ENCODE results near the gene ITM2B.

Gene ITM2B

GRCh38 chr13:48264058-48264457 is 31.1 kb downstream of the ITM2B start:
- Mint-ChIP-seq H3K27ac (peak overlapping the region; percentile 84), H3K4me1 (peaks cover 75% of the 10 kb centered on the region), H3K27me3 (no peaks in the 10 kb centered on the region), H3K9me3 (no peaks in the 10 kb centered on the region), H3K36me3 (peaks cover 40% of the 10 kb centered on the region), H3K4me3 (peak overlapping the region; percentile 5)

- Mint-ChIP-seq H3K36me3 (peaks cover 37% of the 10 kb centered on the region), H3K9me3 (no peaks in the 10 kb centered on the region), H3K4me1 (peaks cover 63% of the 10 kb centered on the region), H3K4me3 (peak overlapping the region; percentile 46), H3K27me3 (no peaks in the 10 kb centered on the region), H3K27ac (peak overlapping the region; percentile 78)
These were observed 32.3 kb downstream of the ITM2B start for GRCh38 chr13:48265217-48265815.

DNA sequence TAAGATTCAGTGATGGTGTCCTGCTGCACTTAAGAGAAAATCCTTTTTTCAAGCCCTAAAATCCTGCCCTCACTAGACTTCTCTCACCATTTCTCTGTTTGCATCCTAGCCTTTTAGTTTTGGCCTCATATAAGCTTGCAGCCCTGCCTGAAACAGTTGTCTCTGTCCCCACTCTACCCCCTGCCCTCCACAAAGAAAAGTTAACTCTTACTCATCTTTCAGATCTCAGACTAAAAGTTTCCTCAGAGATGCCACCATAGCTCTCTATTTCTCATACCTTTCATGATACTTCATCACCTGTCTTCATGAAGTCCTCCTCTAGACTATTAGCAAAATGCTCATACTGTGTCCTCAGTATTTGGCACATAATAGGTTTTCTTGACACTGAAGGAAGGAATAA is 33.1 kb downstream of the ITM2B start:
- H3K4me1 Mint-ChIP-seq: peaks cover 56% of the 10 kb centered on the region
- peak overlapping the region; percentile 73 for H3K27ac Mint-ChIP-seq

DNA sequence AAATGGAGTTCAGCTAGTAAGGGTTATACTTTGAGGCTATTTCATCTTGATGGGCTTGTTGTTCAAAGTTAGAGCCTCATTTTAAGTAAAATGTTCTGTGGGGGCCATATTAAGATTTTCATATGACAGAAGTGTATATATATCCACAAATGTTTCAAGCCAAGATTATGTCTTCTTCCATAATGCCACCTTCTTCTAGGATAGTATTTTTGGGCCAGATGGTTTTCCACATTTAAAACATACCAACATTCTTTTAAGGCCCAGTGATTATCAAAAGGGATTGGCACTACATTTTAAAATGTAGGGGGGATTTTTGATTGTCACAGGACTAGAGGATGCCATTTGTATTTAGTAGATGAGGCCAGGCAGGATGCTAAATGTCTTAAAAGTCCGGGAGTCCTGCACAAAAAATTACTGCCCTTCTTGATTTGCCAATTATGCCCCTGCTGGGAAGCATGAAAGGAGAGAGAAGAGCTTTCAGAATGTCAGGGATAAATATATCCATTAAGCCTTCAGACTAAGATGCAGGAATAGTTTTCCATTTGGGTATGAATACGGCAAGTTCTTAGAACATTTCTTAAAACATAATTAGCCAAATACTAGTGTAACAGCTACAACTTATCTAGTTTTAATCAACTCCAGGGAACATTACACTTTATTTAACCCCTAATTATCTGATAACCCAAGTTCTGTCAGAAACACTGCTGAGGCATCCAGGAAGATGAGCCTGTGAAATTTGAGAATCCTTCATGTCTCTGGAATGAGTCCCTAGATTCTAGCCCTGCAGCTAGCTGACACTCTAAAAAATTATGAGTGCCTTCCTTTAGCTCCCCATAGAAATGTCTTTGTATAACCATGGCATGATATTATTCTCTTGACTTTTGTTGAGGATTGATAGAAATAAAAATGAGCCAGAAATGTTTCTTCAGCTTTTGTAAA is 34.0 kb downstream of the ITM2B start:
- no peaks in the 10 kb centered on the region for H3K9me3 Mint-ChIP-seq
- H3K4me3 Mint-ChIP-seq: no peak overlapping the region
- no peaks in the 10 kb centered on the region for H3K27me3 Mint-ChIP-seq
- H3K27ac Mint-ChIP-seq: peak overlapping the region; percentile 73
- H3K36me3 Mint-ChIP-seq: peaks cover 29% of the 10 kb centered on the region
- peaks cover 54% of the 10 kb centered on the region for H3K4me1 Mint-ChIP-seq

More for the DNA sequence above, 33.1 kb downstream of the ITM2B start:
- Mint-ChIP-seq H3K9me3 (no peaks in the 10 kb centered on the region), H3K36me3 (peaks cover 30% of the 10 kb centered on the region), H3K27me3 (no peaks in the 10 kb centered on the region), H3K4me3 (peak overlapping the region; percentile 16)

GRCh38 chr13:48268019-48268418 is 35.0 kb downstream of the ITM2B start:
- no peak overlapping the region for H3K27ac Mint-ChIP-seq
- peaks cover 22% of the 10 kb centered on the region for H3K36me3 Mint-ChIP-seq
- H3K4me1 Mint-ChIP-seq: peaks cover 50% of the 10 kb centered on the region
- H3K9me3 Mint-ChIP-seq: no peaks in the 10 kb centered on the region
- H3K27me3 Mint-ChIP-seq: no peaks in the 10 kb centered on the region
- H3K4me3 Mint-ChIP-seq: no peak overlapping the region

- peaks cover 13% of the 10 kb centered on the region for H3K4me1 Mint-ChIP-seq
- H3K27me3 Mint-ChIP-seq: no peaks in the 10 kb centered on the region
- no peak overlapping the region for H3K4me3 Mint-ChIP-seq
- no peaks in the 10 kb centered on the region for H3K9me3 Mint-ChIP-seq
- H3K36me3 Mint-ChIP-seq: peaks cover 7% of the 10 kb centered on the region
- H3K27ac Mint-ChIP-seq: no peak overlapping the region
These were observed 40.3 kb downstream of the ITM2B start for GRCh38 chr13:48273346-48273745.

GRCh38 chr13:48275507-48275906 is 42.5 kb downstream of the ITM2B start:
- Mint-ChIP-seq H3K4me3 (no peak overlapping the region), H3K4me1 (peaks cover 10% of the 10 kb centered on the region), H3K9me3 (no peaks in the 10 kb centered on the region), H3K27ac (no peak overlapping the region), H3K36me3 (no peaks in the 10 kb centered on the region), H3K27me3 (no peaks in the 10 kb centered on the region)

DNA sequence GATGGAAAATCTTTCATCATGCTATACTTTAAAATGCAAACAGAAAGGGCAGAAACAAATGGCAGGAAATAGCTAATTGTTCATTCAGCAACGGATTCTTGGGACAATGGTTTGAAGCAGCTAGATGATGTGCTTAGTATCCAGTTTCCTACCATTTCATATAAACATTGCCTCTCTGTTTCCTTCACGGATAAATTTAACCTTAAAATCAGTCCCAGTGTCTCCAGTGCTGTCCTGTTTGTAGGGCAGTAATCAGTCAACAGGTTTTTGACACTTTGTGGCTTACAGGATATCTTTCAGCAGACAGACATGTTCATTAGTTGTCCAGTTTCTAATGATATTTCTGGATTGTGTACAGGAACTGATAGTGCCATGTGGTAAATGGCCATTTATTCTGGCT is 45.8 kb downstream of the ITM2B start:
- Mint-ChIP-seq H3K27me3 (no peaks in the 10 kb centered on the region), H3K4me3 (no peak overlapping the region), H3K4me1 (no peaks in the 10 kb centered on the region), H3K9me3 (no peaks in the 10 kb centered on the region), H3K27ac (no peak overlapping the region), H3K36me3 (no peaks in the 10 kb centered on the region)

DNA sequence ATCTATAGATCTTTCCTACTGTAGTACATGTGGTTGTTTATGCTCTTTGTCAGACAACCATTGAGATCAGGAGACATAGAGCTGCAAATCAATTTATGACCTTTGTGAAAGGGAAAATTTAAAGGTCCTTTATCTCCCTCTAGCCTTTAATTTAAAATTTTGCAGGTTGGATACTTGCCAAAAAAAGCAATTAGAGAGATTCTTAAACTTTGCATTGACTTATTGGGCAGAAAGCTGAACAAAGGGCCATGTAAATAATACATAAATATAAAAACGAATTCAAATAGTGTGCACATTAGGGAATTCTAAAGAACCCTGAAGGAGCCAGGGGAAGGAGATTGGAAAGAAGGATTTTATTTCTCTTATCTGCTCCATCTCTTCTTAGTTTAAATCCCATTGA is 48.5 kb downstream of the ITM2B start:
- H3K36me3 Mint-ChIP-seq: no peaks in the 10 kb centered on the region
- no peaks in the 10 kb centered on the region for H3K4me1 Mint-ChIP-seq
- no peaks in the 10 kb centered on the region for H3K9me3 Mint-ChIP-seq

GRCh38 chr13:48291730-48292129 is 58.7 kb downstream of the ITM2B start:
- H3K4me3 Mint-ChIP-seq: no peak overlapping the region
- no peak overlapping the region for H3K27ac Mint-ChIP-seq
- no peaks in the 10 kb centered on the region for H3K4me1 Mint-ChIP-seq
- H3K36me3 Mint-ChIP-seq: peaks cover 2% of the 10 kb centered on the region
- H3K27me3 Mint-ChIP-seq: peaks cover 1% of the 10 kb centered on the region
- no peaks in the 10 kb centered on the region for H3K9me3 Mint-ChIP-seq

More for the DNA sequence above, 48.5 kb downstream of the ITM2B start:
- H3K4me3 Mint-ChIP-seq: no peak overlapping the region
- H3K27ac Mint-ChIP-seq: no peak overlapping the region
- no peaks in the 10 kb centered on the region for H3K27me3 Mint-ChIP-seq

DNA sequence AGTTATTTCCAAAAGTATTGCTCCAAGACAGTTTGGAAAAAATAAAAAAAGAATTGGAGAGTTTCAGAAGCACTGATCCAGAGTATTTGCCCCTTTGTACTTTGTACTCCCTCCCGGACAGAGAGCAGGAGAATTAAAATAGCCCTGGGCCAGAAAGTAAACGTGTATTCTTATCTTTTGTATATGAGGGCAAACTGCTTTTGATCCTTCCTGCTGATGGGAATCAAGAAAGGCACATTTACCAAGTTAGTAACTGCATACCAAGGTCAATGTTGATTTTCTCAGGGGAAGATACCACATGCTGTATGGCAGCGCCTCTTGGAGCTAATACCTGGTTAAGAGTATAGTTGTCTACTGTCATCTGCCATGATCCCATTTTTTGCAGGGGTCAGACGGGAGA is 59.6 kb downstream of the ITM2B start:
- Mint-ChIP-seq H3K36me3 (peaks cover 2% of the 10 kb centered on the region), H3K27me3 (peaks cover 1% of the 10 kb centered on the region), H3K27ac (no peak overlapping the region), H3K9me3 (no peaks in the 10 kb centered on the region), H3K4me3 (no peak overlapping the region), H3K4me1 (no peaks in the 10 kb centered on the region)

DNA sequence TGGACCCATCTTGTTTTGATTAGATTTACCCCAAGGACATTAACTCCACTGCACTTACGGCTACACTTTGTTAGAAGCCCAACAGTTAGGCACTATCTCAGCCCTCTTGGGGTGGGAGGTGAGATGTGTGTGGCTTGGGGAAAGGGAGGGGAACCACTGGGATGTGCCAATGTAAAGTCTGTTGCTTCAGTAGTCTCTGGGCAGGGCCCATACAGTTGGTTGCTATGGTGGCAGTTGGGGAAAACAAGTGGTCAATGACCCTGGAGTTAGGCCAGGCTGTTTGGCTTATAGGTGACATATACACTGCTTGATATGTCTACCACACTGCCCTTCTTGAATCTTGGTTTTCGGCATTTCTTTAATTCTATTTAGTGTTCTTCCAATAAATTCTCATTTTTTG is 61.6 kb downstream of the ITM2B start:
- H3K27me3 Mint-ChIP-seq: no peaks in the 10 kb centered on the region

GRCh38 chr13:48295271-48295670 is 62.3 kb downstream of the ITM2B start:
- peaks cover 4% of the 10 kb centered on the region for H3K36me3 Mint-ChIP-seq
- no peak overlapping the region for H3K4me3 Mint-ChIP-seq
- no peaks in the 10 kb centered on the region for H3K9me3 Mint-ChIP-seq
- no peaks in the 10 kb centered on the region for H3K4me1 Mint-ChIP-seq
- no peak overlapping the region for H3K27ac Mint-ChIP-seq
- H3K27me3 Mint-ChIP-seq: no peaks in the 10 kb centered on the region

More for the DNA sequence above, 61.6 kb downstream of the ITM2B start:
- Mint-ChIP-seq H3K27ac (no peak overlapping the region), H3K4me3 (no peak overlapping the region), H3K4me1 (no peaks in the 10 kb centered on the region), H3K9me3 (no peaks in the 10 kb centered on the region), H3K36me3 (peaks cover 2% of the 10 kb centered on the region)

- H3K9me3 Mint-ChIP-seq: no peaks in the 10 kb centered on the region
- no peaks in the 10 kb centered on the region for H3K4me1 Mint-ChIP-seq
- H3K36me3 Mint-ChIP-seq: peaks cover 4% of the 10 kb centered on the region
- H3K27me3 Mint-ChIP-seq: no peaks in the 10 kb centered on the region
- H3K27ac Mint-ChIP-seq: peak overlapping the region; percentile 9
- no peak overlapping the region for H3K4me3 Mint-ChIP-seq
These were observed 63.5 kb downstream of the ITM2B start for GRCh38 chr13:48296528-48296927.

DNA sequence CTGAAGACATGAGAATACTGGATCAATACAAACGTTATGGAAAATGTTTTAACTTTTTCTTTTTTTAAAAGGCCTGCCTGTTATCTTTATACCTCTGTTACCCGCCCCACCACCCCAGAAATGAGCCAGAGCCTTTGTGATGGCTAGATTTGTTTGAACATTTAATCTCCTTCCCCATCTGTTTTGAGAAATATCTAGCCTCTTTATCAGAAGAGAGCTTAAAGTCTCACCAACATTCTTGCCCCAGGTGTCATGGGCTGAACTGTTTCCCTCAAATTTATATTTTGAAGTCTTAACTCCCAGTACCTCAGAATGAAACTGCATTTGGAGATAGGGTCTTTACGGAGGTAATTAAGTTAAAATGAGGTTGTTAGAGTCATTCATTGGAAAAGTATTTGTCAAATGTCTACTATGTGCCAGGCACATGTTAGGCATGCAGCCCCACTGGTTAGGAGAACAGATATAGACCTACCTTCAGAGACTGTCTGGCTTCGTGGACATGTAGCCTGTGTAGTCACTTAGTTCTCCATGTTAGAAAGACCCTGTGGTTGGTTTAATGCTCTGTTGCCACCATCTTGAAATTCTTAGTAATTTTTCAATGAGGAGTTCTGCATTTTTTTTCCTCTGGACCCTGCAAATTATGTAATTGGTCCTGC is 64.3 kb downstream of the ITM2B start:
- Mint-ChIP-seq H3K4me3 (no peak overlapping the region), H3K9me3 (no peaks in the 10 kb centered on the region), H3K4me1 (peaks cover 2% of the 10 kb centered on the region), H3K27me3 (no peaks in the 10 kb centered on the region), H3K36me3 (peaks cover 4% of the 10 kb centered on the region), H3K27ac (no peak overlapping the region)

DNA sequence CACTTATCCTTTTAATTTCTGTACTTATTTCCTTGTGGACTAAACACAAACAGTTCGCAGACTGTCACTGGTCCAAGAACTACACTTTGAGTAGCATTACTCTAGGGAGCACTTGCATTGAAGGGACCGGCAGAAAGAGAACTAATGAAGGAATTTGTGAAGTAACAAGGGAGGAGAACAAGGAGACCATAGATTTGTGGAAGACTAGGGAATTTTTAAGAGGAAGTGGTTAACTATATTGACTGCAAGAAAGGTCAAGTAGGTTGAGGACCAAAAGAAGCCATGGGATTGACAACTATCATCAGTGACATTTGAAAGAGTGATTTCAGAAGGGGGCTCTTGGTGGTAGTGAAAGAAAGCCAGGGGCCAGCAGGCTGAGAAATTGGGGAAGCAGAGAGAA is 66.6 kb downstream of the ITM2B start:
- H3K9me3 Mint-ChIP-seq: no peaks in the 10 kb centered on the region
- peaks cover 14% of the 10 kb centered on the region for H3K4me1 Mint-ChIP-seq
- H3K27me3 Mint-ChIP-seq: no peaks in the 10 kb centered on the region
- H3K4me3 Mint-ChIP-seq: no peak overlapping the region
- H3K36me3 Mint-ChIP-seq: peaks cover 4% of the 10 kb centered on the region
- H3K27ac Mint-ChIP-seq: no peak overlapping the region

All from activated naive CD4-positive, alpha-beta T cell treated with anti-CD3 and anti-CD28 coated beads, Interleukin-2, amount 50 U/mL, for 24 hours (primary cell).